Measurements from ENCODE around the gene EHHADH. TPM values are rescaled to one million over a fixed set of nuclear protein-coding genes. Genes with fewer than 3 reads are reported as not detected.

EHHADH gene
- total and polyA plus RNA-seq, 2 donors (not counting 3 experiments of a cell fraction or from before 2014, with no cell fraction given): 1.3 to 5.8 TPM

DNA sequence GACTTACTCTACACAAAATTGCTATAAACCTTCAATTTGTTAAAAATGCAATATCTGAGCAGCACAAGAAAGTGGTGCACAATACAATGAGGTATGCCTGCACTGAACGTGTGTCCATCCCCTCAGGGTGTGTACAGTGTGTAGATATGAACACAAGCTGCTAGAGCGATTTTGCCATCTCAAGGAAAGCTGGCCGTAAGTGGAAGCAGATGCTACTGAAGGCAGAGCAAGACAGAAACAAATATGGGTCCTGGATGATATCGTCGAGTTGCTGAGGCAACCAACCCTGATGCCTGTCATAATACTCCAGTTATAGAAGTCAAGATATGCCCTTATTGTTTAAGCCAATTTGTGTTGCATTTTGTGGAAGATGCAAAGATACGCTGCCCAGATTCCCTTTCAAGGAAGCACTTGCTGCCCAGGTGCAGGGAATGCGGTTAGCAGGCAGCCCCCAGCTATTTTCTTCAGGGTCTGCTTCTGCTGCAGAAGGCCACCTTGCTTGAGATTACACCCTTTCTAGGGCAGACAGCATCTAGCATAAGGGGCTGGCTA lies 25.8 kb upstream of the EHHADH start:
- Histone ChIP-seq H3K36me3 (ENCODE audit: control insufficient read depth in 2 of 2, extremely low read depth in 1 of 2, insufficient read depth in 2 of 2, low read length in 2 of 2) (no peaks in the 10 kb centered on the region), H3K9me3 (replicated peaks; ENCODE audit: control insufficient read depth, insufficient read depth, low read length) (no peaks in the 10 kb centered on the region), H3K9me1 (replicated peaks; ENCODE audit: control insufficient read depth, extremely low read depth, insufficient read depth, low read length) (no peaks in the 10 kb centered on the region), H2AFZ (ENCODE audit: low read depth, low read length) (no peak overlapping the region), H3K79me2 (ENCODE audit: control insufficient read depth, insufficient read depth, low read length) (no peaks in the 10 kb centered on the region), H3K27ac (ENCODE audit: insufficient read depth, low read depth, low read length) (no peak overlapping the region), H4K20me1 (replicated peaks; ENCODE audit: control insufficient read depth, extremely low read depth, insufficient read depth, low read length) (no peaks in the 10 kb centered on the region), H3K4me1 (ENCODE audit: control insufficient read depth, extremely low read depth, insufficient read depth, low read length) (peaks cover 9% of the 10 kb centered on the region), H3K27me3 (ENCODE audit: control insufficient read depth in 2 of 2, insufficient read depth in 2 of 2, low read length in 2 of 2) (peaks cover 0 to 2% of the 10 kb centered on the region in 2 experiments), H3K4me2 (ENCODE audit: insufficient read depth, low read length) (no peak overlapping the region), H3K9ac (replicated peaks; ENCODE audit: extremely low read depth, insufficient read depth, low read length) (no peak overlapping the region), H3K4me3 (replicated peaks in 1 of 3; ENCODE audit: insufficient read depth in 1 of 3, low read depth in 1 of 3, low read length in 3 of 3) (no peak overlapping the region)
- ChIA-PET POLR2A (no interaction called here), CTCF (interaction anchor here (0.8 to 1.5 kb wide), 3 partner anchors 10 to 11 kb away, joined by 3 read pairs; no protein-coding TSS in a partner anchor)
- TF ChIP-seq POLR2A (IDR thresholded peaks at IDR 0.05; ENCODE audit: low read depth, low read length) (no peak), CTCF (IDR thresholded peaks at IDR 0.05; ENCODE audit: extremely low read depth in 1 of 2, insufficient read depth in 1 of 2, low read depth in 1 of 2, low read length in 2 of 2) (no peak), FOS (IDR thresholded peaks at IDR 0.05; ENCODE audit: borderline replicate concordance, insufficient read depth, low read length) (no peak), MAX (IDR thresholded peaks at IDR 0.05; ENCODE audit: insufficient read depth, insufficient read length) (no peak), POLR2AphosphoS5 (IDR thresholded peaks at IDR 0.05; ENCODE audit: insufficient read depth, low read depth, low read length) (no peak), JUN (IDR thresholded peaks at IDR 0.05; ENCODE audit: borderline replicate concordance, insufficient read depth, insufficient read length, low read depth) (no peak), EZH2 (IDR thresholded peaks at IDR 0.05; ENCODE audit: borderline replicate concordance, low read depth, low read length, severe bottlenecking) (no peak), GATA2 (IDR thresholded peaks at IDR 0.05; ENCODE audit: insufficient read depth, insufficient read length, low read depth, low read length) (no peak), MYC (IDR thresholded peaks at IDR 0.05; ENCODE audit: low read depth, low read length) (no peak)
- FAIRE-seq (no peak), DNase-seq (ENCODE audit: low read depth, low spot score) (no peak)
- dilution Hi-C loops (cut with MboI; ENCODE audit: extremely low pct_ligation_motif_present, low sequenced_read_pairs): no loop called here
- intact Hi-C loops (cut with micrococcal nuclease): loop anchor here (1.0 kb wide), 1 partner anchor 25 kb away; the partner anchor contains the start of gene EHHADH
- BruUV-seq (replicated peaks): no TSS peak

Data from endothelial cell of umbilical vein (primary cell).